Heart left ventricle (tissue), 16 donors: ENCODE data around the gene SLIT3. TPM values are rescaled to one million over a fixed set of nuclear protein-coding genes. Genes with fewer than 3 reads are reported as not detected.

Source experiments
- ATAC-seq, 4 donors: fragments of 200-7000 bp; cut with Tn5 transposase; one replicate each; pipeline ENCODE4 v1.9.1; 2020 to 2022; ENCODE audit warnings: moderate library complexity in 4 of 4, mild to moderate bottlenecking in 3 of 4, moderate number of reproducible peaks in 1 of 4
- DNase-seq, 5 donors: peaks; one replicate each; pipeline ENCODE4 v3.0.0-alpha.2; 2020
- H3K27ac ChIP-seq, 12 donors: fragments of 200-600 bp; sonication (generic) in 4 of 12; one replicate each; pipeline versions ENCODE4 v1.5.0 to v1.8.0; 2016 to 2022; ENCODE audit warnings: mild to moderate bottlenecking in 2 of 12
- H3K27me3 ChIP-seq, 9 donors: fragments of 200-600 bp; sonication (generic) in 2 of 9; one replicate each; pipeline versions ENCODE4 v1.5.1 to v1.8.0; 2016 to 2022; ENCODE audit warnings: mild to moderate bottlenecking in 3 of 9
- H3K36me3 ChIP-seq, 9 donors: fragments of 200-600 bp; sonication (generic) in 2 of 9; one replicate each; pipeline versions ENCODE4 v1.5.0 to v1.8.0; 2018 to 2022; ENCODE audit warnings: mild to moderate bottlenecking in 2 of 9
- H3K4me1 ChIP-seq, 12 donors: fragments of 200-600 bp; sonication (generic) in 4 of 12; one replicate each; pipeline versions ENCODE4 v1.5.0 to v1.8.0; 2016 to 2022; ENCODE audit warnings: mild to moderate bottlenecking in 3 of 12
- H3K4me3 ChIP-seq, 12 donors: fragments of 200-600 bp; sonication (generic) in 4 of 12; one replicate each; pipeline versions ENCODE4 v1.5.0 to v1.8.0; 2017 to 2022; ENCODE audit warnings: mild to moderate bottlenecking in 9 of 12, moderate library complexity in 4 of 12
- H3K9me3 ChIP-seq, 12 donors: fragments of 200-600 bp; sonication (generic) in 4 of 12; one replicate each; pipeline versions ENCODE4 v1.5.0 to v1.8.0; 2016 to 2022; ENCODE audit warnings: mild to moderate bottlenecking in 1 of 12
- POLR2A ChIP-seq, 2 donors: fragments of 450-650 bp; IDR thresholded peaks; one replicate each; pipeline ENCODE4 v1.6.1; 2017; ENCODE audit warnings: antibody characterized with exemption in 2 of 2, mild to moderate bottlenecking in 2 of 2, moderate library complexity in 2 of 2
- WGBS, 4 donors: extraction: QIAGEN DNeasy Blood & Tissue Kit in 2 of 4; methylation state at CpG; one replicate each; pipeline versions ENCODE4 v1.1.5 to v1.1.7; 2013 to 2018; 5-methylcytosine and 5-hydroxymethylcytosine counted together
- intact Hi-C, 10 donors: fragments of 100-400 bp; cut with DNase I; formaldehyde crosslinking; loops; one replicate each; pipeline versions ENCODE4 v1.11.1 to v1.14.2; 2022
- polyA plus RNA-seq, 2 donors: library from polyadenylated mRNA; stranded (reverse); fragments of 200-250 nt; gene quantifications; one replicate each; pipeline ENCODE4 v1.2.3, GENCODE V29; 2013
- total RNA-seq, 9 donors: library from RNA; depleted of rRNA in 2 of 9; stranded (reverse); fragments of >200 nt in 2 of 9; fragmentation: NEBNext Ultra II Directional in 3 of 9; extraction: Animal tissue kit (Norgen Biotek cat#: 25700) in 3 of 9; gene quantifications; one replicate each; pipeline versions ENCODE4 v1.1.0 to v1.2.4, GENCODE V29; 2016 to 2023
- TF ChIP-seq, protein P1 (sequence below), 12 donors: fragments of 200-600 bp; sonication (generic) in 4 of 12; IDR thresholded peaks; one replicate each; pipeline versions ENCODE4 v1.5.0 to v1.8.0; 2018 to 2022; ENCODE audit warnings: antibody characterized with exemption in 12 of 12, mild to moderate bottlenecking in 5 of 12
- donor health status: ischemic (EF 13 %, LVEDD 7.1; RV severe dilation, severe dysfunction).
- donor health status: healthy with polysubstance abuse.
- donor health status: DM: no; HTN: yes; CAD: no.
- donor health status: DM: no; HTN: no; CAD: no.
- donor health status: ischemic (EF 25% LVEDD 6.9; RV normal size, moderate dysfunction).
- donor health status: ischemic (EF 25% LVEDD 5.7; RV mildly dilated, moderate dysfunction).
- donor health status: healthy.
- donor health status: DM: yes; HTN: yes; CAD: no.
- donor health status: ischemic (EF 35%, LVEDD 5.7; RV mildly dilated, moderate dysfunction).
- donor health status: nonischemic (EF 11% LVEDD 7.7; RV severe dilation, severe dysfunction).
- donor health status: DM: yes; HTN: yes; CAD: no.
- donor health status: PGD.
- donor health status: ischemic (EF 29% LVEDD 5.4; RV normal size, mild dysfunction).
- donor health status: nonischemic (EF 23%, LVEDD 6.1; RV moderate dilation, normal function).

The SLIT3 gene
- total and polyA plus RNA-seq, 11 donors: 2.3 to 40.3 (median 14.4) TPM

DNA sequence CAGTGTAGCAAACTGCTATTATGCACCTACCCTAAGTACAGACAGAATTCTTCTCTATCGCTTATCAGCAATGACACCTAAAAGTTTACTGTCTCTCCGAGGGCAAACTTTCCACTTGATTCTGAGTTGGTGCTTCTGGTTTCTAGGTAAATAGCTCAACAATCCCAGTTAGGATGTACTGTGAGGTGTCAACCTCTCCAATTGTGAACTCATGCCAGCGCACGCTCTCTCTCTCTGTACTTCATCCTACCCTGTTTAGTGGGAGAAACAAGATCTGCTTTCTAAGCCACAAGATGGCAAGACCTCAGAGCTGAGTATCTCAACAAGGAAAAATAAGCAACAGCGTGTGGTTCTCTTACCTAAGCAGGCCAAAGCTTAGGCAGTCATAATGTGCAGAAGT is 335.3 kb downstream of the SLIT3 start:
- ATAC-seq (no peak), DNase-seq (no peak)
- Histone ChIP-seq H3K27ac (no peak overlapping the region), H3K36me3 (no peaks in the 10 kb centered on the region), H3K4me1 (peaks cover 0 to 12% (median 0%) of the 10 kb centered on the region in 12 donors), H3K27me3 (no peaks in the 10 kb centered on the region), H3K4me3 (no peak overlapping the region), H3K9me3 (no peaks in the 10 kb centered on the region)
- TF ChIP-seq, protein P1, sequence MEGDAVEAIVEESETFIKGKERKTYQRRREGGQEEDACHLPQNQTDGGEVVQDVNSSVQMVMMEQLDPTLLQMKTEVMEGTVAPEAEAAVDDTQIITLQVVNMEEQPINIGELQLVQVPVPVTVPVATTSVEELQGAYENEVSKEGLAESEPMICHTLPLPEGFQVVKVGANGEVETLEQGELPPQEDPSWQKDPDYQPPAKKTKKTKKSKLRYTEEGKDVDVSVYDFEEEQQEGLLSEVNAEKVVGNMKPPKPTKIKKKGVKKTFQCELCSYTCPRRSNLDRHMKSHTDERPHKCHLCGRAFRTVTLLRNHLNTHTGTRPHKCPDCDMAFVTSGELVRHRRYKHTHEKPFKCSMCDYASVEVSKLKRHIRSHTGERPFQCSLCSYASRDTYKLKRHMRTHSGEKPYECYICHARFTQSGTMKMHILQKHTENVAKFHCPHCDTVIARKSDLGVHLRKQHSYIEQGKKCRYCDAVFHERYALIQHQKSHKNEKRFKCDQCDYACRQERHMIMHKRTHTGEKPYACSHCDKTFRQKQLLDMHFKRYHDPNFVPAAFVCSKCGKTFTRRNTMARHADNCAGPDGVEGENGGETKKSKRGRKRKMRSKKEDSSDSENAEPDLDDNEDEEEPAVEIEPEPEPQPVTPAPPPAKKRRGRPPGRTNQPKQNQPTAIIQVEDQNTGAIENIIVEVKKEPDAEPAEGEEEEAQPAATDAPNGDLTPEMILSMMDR (IDR thresholded peaks at IDR 0.05): no peak
- TF ChIP-seq POLR2A (IDR thresholded peaks at IDR 0.05): no peak
- intact Hi-C loops: no loop called here
- WGBS, 4 donors: 71 to 82% (median 74%) methylated on average over 5 of the region's 5 CpGs

DNA sequence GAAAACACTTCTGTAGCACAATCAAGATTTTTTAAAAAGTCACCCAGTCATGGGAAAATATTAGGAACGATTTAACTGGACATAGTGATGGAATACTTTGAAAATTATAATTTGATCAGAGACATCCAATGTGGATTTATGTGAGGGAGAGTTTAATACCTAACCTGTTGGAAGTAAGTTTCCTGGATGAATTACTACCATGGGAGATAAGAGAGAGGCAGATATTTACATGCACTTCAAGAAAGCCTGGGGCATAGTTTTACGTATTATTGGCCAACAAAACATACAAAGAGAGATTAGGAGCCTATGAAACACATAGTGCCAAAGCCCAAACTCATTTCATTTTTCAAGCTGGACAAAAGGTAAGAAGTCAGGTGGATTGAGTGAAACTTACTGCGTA is 336.8 kb downstream of the SLIT3 start:
- intact Hi-C loops: no loop called here
- Histone ChIP-seq H3K36me3 (no peaks in the 10 kb centered on the region), H3K4me3 (no peak overlapping the region), H3K27me3 (no peaks in the 10 kb centered on the region), H3K4me1 (peaks cover 0 to 9% (median 0%) of the 10 kb centered on the region in 12 donors), H3K27ac (no peak overlapping the region), H3K9me3 (no peaks in the 10 kb centered on the region)
- no peak for TF ChIP-seq POLR2A (IDR thresholded peaks at IDR 0.05)
- TF ChIP-seq, protein P1 (IDR thresholded peaks at IDR 0.05): no peak
- DNase-seq (no peak), ATAC-seq (no peak)
- 79 to 89% (median 85%) methylated on average over 3 of the region's 3 CpGs for WGBS, 4 donors

DNA sequence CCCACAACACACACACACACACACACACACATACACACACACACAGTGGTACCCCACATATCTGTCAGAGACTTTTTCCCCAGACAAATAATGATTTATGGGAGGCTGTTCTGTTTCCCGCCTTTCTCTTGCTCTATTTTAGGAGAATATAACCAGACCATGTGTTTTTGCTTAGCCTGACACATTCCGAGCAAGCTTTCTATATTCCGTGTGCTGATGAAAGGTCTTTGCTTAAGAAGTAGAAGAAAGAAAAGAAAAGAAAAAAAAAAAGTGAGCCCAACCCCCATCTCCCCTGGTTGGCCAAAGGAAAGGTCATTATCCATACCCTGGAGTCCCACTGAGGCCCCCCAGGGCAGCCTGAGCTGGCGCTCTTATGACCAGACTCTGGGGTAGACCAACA is 338.6 kb downstream of the SLIT3 start:
- Histone ChIP-seq H3K27me3 (no peaks in the 10 kb centered on the region), H3K36me3 (no peaks in the 10 kb centered on the region), H3K27ac (no peak overlapping the region), H3K9me3 (no peaks in the 10 kb centered on the region), H3K4me3 (no peak overlapping the region), H3K4me1 (peaks cover 0 to 7% (median 0%) of the 10 kb centered on the region in 12 donors)
- DNase-seq: no peak
- no peak for TF ChIP-seq POLR2A (IDR thresholded peaks at IDR 0.05)
- TF ChIP-seq, protein P1 (IDR thresholded peaks at IDR 0.05): no peak
- ATAC-seq: no peak
- 76 to 82% (median 79%) methylated on average over 4 of the region's 4 CpGs for WGBS, 4 donors
- intact Hi-C loops: no loop called here

DNA sequence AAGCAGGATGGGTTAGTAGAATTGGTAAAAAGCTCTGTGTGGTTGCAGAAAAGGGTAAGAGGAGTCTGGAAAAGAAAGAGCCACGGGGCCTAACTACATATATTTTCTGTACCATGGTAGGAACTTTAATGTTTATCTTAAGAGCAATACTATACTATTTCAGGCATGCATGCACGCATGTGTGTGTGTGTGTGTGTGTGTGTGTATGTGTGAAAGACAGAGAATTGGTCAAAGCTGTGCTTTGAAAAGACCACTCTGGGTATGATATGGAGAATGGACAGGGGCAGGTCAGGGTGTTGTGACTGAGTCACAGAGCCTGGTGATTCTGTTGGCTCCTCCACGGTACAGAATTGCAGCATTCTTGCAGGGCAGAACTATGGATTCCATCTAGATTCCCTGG is 339.3 kb downstream of the SLIT3 start:
- Histone ChIP-seq H3K27me3 (no peaks in the 10 kb centered on the region), H3K36me3 (no peaks in the 10 kb centered on the region), H3K9me3 (no peaks in the 10 kb centered on the region), H3K4me3 (no peak overlapping the region), H3K4me1 (peaks cover 0 to 7% (median 0%) of the 10 kb centered on the region in 12 donors), H3K27ac (no peak overlapping the region)
- DNase-seq (no peak), ATAC-seq (no peak)
- intact Hi-C loops: no loop called here
- TF ChIP-seq, protein P1 (IDR thresholded peaks at IDR 0.05): no peak
- TF ChIP-seq POLR2A (IDR thresholded peaks at IDR 0.05): no peak
- 76 to 84% (median 79%) methylated on average over 3 of the region's 3 CpGs for WGBS, 4 donors
